ENCODE measurements around the gene SLC39A6. TPM values are rescaled to one million over a fixed set of nuclear protein-coding genes. Genes with fewer than 3 reads are reported as not detected.

The SLC39A6 gene
- total RNA-seq, 1 experiment from 2014 or later, result 33.9 TPM

DNA sequence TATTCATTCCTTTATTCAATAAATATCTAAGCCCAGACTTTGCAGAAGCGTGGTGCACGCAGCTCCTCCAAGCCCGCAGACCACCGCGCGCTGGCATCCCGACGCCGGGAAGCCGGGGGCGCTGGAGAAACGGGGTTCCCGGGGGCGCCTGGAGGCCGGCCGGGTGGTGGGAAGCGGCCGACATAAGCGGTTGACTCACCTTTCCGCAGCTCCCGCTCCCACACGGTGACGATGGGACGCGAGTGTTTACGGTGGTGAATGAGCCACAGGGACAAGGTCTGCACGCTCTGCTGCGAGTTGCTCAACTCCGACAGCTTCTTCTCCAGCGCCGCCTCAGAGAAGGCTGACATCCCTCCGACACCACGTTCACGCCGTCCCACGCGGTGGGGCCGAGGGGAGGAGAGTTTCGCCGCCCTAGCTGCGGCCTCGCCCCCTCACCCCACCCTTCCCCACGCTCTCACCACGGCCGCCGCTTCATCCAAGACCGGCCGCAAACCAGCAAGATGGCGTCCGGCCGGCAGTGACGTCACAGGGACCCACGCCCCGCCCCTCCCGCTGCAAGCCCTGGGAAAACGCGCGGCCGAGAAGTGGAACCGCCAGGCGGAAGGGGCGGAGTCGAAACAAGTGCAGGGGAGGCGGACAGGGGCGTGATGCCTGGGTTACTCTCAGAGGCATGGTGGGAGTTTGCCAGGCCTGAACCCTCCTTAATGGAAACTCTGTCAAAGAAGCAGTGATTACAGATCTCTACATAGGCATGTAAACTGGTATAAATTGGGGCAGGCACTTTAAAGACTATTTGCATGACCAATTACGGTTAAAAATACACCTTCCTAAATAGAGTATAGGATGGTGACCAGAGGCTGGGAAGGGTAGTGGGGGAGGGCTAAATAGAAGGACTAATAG is 61.8 kb downstream of the SLC39A6 start, which contains the start of gene RPRD1A:
Gene RPRD1A (minus strand): TSS at position 505 of the 903 bp plus-strand sequence. CDS start 155 bp downstream, at position 350.
- peaks cover 10 to 17% (median 12%) of the 10 kb centered on the region in 3 experiments for H3K36me3 Mint-ChIP-seq (ENCODE audit: insufficient read depth in 1 of 3, low read depth in 3 of 3)
- Histone ChIP-seq H2AFZ (ENCODE audit: low read length) (no peak within 1 kb of the TSS), H3T11ph (ENCODE audit: low read length) (no peak within 1 kb of the TSS), H3K9me3 (ENCODE audit: control insufficient read depth, low read depth, low read length) (no peaks in the 10 kb centered on the region), H4K91ac (ENCODE audit: insufficient read length, low read depth, low read length) (no peak within 1 kb of the TSS), H3K56ac (ENCODE audit: insufficient read length, low read depth, low read length) (no peak within 1 kb of the TSS), H3K79me2 (ENCODE audit: insufficient read depth, low read length) (peaks cover 44% of the 10 kb centered on the region), H2BK20ac (ENCODE audit: low read depth, low read length, poor library complexity, severe bottlenecking) (no peak within 1 kb of the TSS), H3K27ac (ENCODE audit: insufficient read length, low read depth, low read length) (no peak within 1 kb of the TSS), H3K4ac (ENCODE audit: low read depth, low read length) (no peak within 1 kb of the TSS; the same call in 1 of the 2 replicates), H2AK5ac (ENCODE audit: insufficient read length, low read length) (no peak within 1 kb of the TSS), H3K79me1 (ENCODE audit: insufficient read depth, low read depth, low read length, poor library complexity, severe bottlenecking) (peaks cover 2% of the 10 kb centered on the region), H2BK12ac (ENCODE audit: insufficient read length, low read depth, low read length) (no peak within 1 kb of the TSS), H3K23me2 (ENCODE audit: insufficient read length, low read depth, low read length, poor library complexity, severe bottlenecking) (peaks cover 2% of the 10 kb centered on the region), H2BK5ac (ENCODE audit: insufficient read length, low read length) (peak within 1 kb of the TSS; percentile 74), H4K5ac (ENCODE audit: insufficient read length, low read depth, low read length) (peak within 1 kb of the TSS; percentile 66), H2BK120ac (ENCODE audit: low read depth, low read length, poor library complexity, severe bottlenecking) (no peak within 1 kb of the TSS), H3K9ac (ENCODE audit: extremely low read depth, insufficient read length, low read length) (peak within 1 kb of the TSS; percentile 96), H3K4me2 (ENCODE audit: insufficient read depth, insufficient read length, low read length) (peak within 1 kb of the TSS; percentile 95), H4K20me1 (ENCODE audit: control insufficient read depth, insufficient read depth, insufficient read length) (no peaks in the 10 kb centered on the region), H3K27me3 (ENCODE audit: insufficient read depth, low read length) (no peaks in the 10 kb centered on the region), H3K18ac (ENCODE audit: insufficient read length, low read depth, low read length) (peak within 1 kb of the TSS; percentile 98), H3K14ac (ENCODE audit: insufficient read depth, low read length) (peak within 1 kb of the TSS; percentile 95), H3K23ac (ENCODE audit: insufficient read length, low read depth, low read length) (no peak within 1 kb of the TSS), H2BK15ac (ENCODE audit: low read depth, low read length) (no peak within 1 kb of the TSS), H3K4me1 (ENCODE audit: insufficient read depth, low read length) (no peaks in the 10 kb centered on the region), H4K8ac (replicated peaks; ENCODE audit: insufficient read length, low read depth, low read length) (no peak within 1 kb of the TSS)
- H3K4me3 Mint-ChIP-seq, result peak within 1 kb of the TSS; percentile 95 to 98
- H3K9me3 Mint-ChIP-seq, result peaks cover 0 to 3% of the 10 kb centered on the region in 2 experiments; a peak in 1 of 5 replicates
- no CpG with 5 or more reads among the region's 66 CpGs for WGBS (ENCODE audit: extremely low coverage, insufficient read length, low lambda C conversion rate)
- H3K27ac Mint-ChIP-seq, result peak within 1 kb of the TSS; percentile 78 to 98 (median 97); a peak in 6 of 7 replicates
- DNase-seq, result peak; percentile 97
- H3K4me1 Mint-ChIP-seq, result peaks cover 23 to 30% of the 10 kb centered on the region in 2 experiments
- H3K27me3 Mint-ChIP-seq (ENCODE audit: low read depth), result peaks cover 10% of the 10 kb centered on the region
- TF ChIP-seq, protein P1, sequence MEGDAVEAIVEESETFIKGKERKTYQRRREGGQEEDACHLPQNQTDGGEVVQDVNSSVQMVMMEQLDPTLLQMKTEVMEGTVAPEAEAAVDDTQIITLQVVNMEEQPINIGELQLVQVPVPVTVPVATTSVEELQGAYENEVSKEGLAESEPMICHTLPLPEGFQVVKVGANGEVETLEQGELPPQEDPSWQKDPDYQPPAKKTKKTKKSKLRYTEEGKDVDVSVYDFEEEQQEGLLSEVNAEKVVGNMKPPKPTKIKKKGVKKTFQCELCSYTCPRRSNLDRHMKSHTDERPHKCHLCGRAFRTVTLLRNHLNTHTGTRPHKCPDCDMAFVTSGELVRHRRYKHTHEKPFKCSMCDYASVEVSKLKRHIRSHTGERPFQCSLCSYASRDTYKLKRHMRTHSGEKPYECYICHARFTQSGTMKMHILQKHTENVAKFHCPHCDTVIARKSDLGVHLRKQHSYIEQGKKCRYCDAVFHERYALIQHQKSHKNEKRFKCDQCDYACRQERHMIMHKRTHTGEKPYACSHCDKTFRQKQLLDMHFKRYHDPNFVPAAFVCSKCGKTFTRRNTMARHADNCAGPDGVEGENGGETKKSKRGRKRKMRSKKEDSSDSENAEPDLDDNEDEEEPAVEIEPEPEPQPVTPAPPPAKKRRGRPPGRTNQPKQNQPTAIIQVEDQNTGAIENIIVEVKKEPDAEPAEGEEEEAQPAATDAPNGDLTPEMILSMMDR (conservative IDR thresholded peaks at IDR 0.05), result no peak

Data from H9 (cell line).